Naive thymus-derived CD4-positive, alpha-beta T cell (primary cell): ENCODE measurements around the gene PFKP. TPM values are rescaled to one million over a fixed set of nuclear protein-coding genes. Genes with fewer than 3 reads are reported as not detected.
A peak's percentile ranks its signal among the peaks of the same experiment; 100 is the strongest.

Experiments
- ATAC-seq: fragments of 150-1000 bp; cut with Tn5 transposase; 2 replicates; pipeline ENCODE4 v1.10.0; 2021; ENCODE audit warnings: mild to moderate bottlenecking, moderate library complexity
- CTCF ChIA-PET: fragments of 350-600 bp; sonication (Branson Sonifier 250); formaldehyde crosslinking; loops from one replicate; lab custom pipeline; 2021; ENCODE audit warnings: antibody characterized with exemption; lab: Charles Lee
- POLR2A ChIA-PET: fragments of 350-600 bp; sonication (Branson Sonifier 250); formaldehyde crosslinking; loops from one replicate; lab custom pipeline; 2021; ENCODE audit warnings: antibody characterized with exemption, inconsistent platforms; lab: Charles Lee
- DNase-seq, 9 donors: peaks; one replicate each; pipeline versions ENCODE4 v3.0.0 to v3.0.0-alpha.2; 2020 to 2022; ENCODE audit warnings: mixed read lengths in 1 of 9
- H3K27ac ChIP-seq: one replicate; pipeline ENCODE4 v1.7.0; 2013; ENCODE audit warnings: mild to moderate bottlenecking, low read depth, low read length, moderate library complexity
- H3K27me3 ChIP-seq, 2 donors: one replicate each; pipeline ENCODE4 v1.7.0; 2013; ENCODE audit warnings: low read length in 2 of 2, mild to moderate bottlenecking in 2 of 2, moderate library complexity in 2 of 2; ENCODE audit not compliant: control insufficient read depth in 2 of 2, insufficient read depth in 2 of 2
- H3K36me3 ChIP-seq, 3 experiments: 1 replicate in 2 of 3; 2 replicates in 1 of 3; pipeline ENCODE4 v1.7.0; 2013; ENCODE audit warnings: low read length in 3 of 3, mild to moderate bottlenecking in 3 of 3, moderate library complexity in 1 of 3; ENCODE audit not compliant: insufficient read depth in 3 of 3, control insufficient read depth in 2 of 3
- H3K4me1 ChIP-seq, 2 donors: one replicate each; pipeline ENCODE4 v1.7.0; 2013; ENCODE audit warnings: low read length in 2 of 2, mild to moderate bottlenecking in 2 of 2, moderate library complexity in 1 of 2; ENCODE audit not compliant: control insufficient read depth in 2 of 2, insufficient read depth in 2 of 2
- H3K4me3 ChIP-seq: 2 replicates; pipeline ENCODE4 v1.7.0; 2013; ENCODE audit warnings: mild to moderate bottlenecking, low read length
- H3K9me3 ChIP-seq, 3 experiments: 1 replicate in 2 of 3; 2 replicates in 1 of 3; pipeline ENCODE4 v1.7.0; 2013; ENCODE audit warnings: low read length in 3 of 3; ENCODE audit not compliant: control insufficient read depth in 2 of 3
- H3K27ac Mint-ChIP-seq, 9 donors: one replicate each; pipeline ENCODE4 v1.8.0; 2020 to 2022; ENCODE audit warnings: mixed read lengths in 9 of 9, mild to moderate bottlenecking in 8 of 9, moderate library complexity in 5 of 9, inconsistent platforms in 2 of 9
- H3K27me3 Mint-ChIP-seq, 5 donors: one replicate each; pipeline ENCODE4 v1.8.0; 2021 to 2022; ENCODE audit warnings: mixed read lengths in 5 of 5, mild to moderate bottlenecking in 1 of 5
- H3K36me3 Mint-ChIP-seq, 5 donors: one replicate each; pipeline ENCODE4 v1.8.0; 2020 to 2022; ENCODE audit warnings: mixed read lengths in 5 of 5, mild to moderate bottlenecking in 3 of 5, inconsistent platforms in 1 of 5
- H3K4me1 Mint-ChIP-seq, 7 donors: one replicate each; pipeline ENCODE4 v1.8.0; 2020 to 2022; ENCODE audit warnings: mixed read lengths in 7 of 7, mild to moderate bottlenecking in 3 of 7, inconsistent platforms in 1 of 7
- H3K4me3 Mint-ChIP-seq, 10 donors: one replicate each; pipeline ENCODE4 v1.8.0; 2020 to 2022; ENCODE audit warnings: mild to moderate bottlenecking in 10 of 10, mixed read lengths in 10 of 10, moderate library complexity in 6 of 10, inconsistent platforms in 2 of 10
- H3K9me3 Mint-ChIP-seq, 11 donors: one replicate each; pipeline ENCODE4 v1.8.0; 2020 to 2022; ENCODE audit warnings: mixed read lengths in 11 of 11, mild to moderate bottlenecking in 4 of 11, inconsistent platforms in 1 of 11, moderate library complexity in 1 of 11
- intact Hi-C, 2 donors: fragments of 100-400 bp; cut with micrococcal nuclease; formaldehyde crosslinking; loops; one replicate each; pipeline ENCODE4 v1.15.1; 2023
- polyA plus RNA-seq, 2 donors: library from polyadenylated mRNA; unstranded; fragments of 300-500 nt; fragmentation: Illumina TruSeq; gene quantifications; one replicate each; pipeline ENCODE4 v1.2.3, GENCODE V29; 2021
- total RNA-seq, 6 experiments: library from RNA in 5 of 6; stranded (reverse) in 5 of 6; gene quantifications; 1 replicate in 5 of 6; 2 replicates in 1 of 6; pipeline ENCODE4 v1.2.3 and lab custom pipeline; 2021 to 2026

Gene PFKP
- total and polyA plus RNA-seq, 7 experiments from 2014 or later, result 23.8 to 219 (median 44.9) TPM

GRCh38 chr10:3094609-3095036, 27.3 kb downstream of the PFKP start:
- Histone ChIP-seq H3K9me3 (no peaks in the 10 kb centered on the region), H3K4me1 (peaks cover 0 to 14% of the 10 kb centered on the region in 2 donors), H3K27ac (no peak overlapping the region), H3K36me3 (peaks cover 0 to 10% (median 0%) of the 10 kb centered on the region in 3 experiments), H3K27me3 (no peaks in the 10 kb centered on the region), H3K4me3 (no peak overlapping the region)
- Mint-ChIP-seq H3K4me3 (peak overlapping the region in 2 of 10 donors; percentile 24 to 72), H3K4me1 (peaks cover 36 to 60% (median 41%) of the 10 kb centered on the region in 7 donors), H3K9me3 (no peaks in the 10 kb centered on the region), H3K36me3 (peaks cover 10 to 40% (median 29%) of the 10 kb centered on the region in 5 donors), H3K27me3 (no peaks in the 10 kb centered on the region), H3K27ac (peak overlapping the region in 1 of 9 donors; percentile 89)
- DNase-seq (no peak), ATAC-seq (no peak)
- ChIA-PET CTCF (no interaction called here), POLR2A (no interaction called here)
- intact Hi-C loops, result loop anchor here in 1 of 2 donors (1.0 to 2.0 kb wide), 2 partner anchors 26 to 78 kb away; partner anchors contain the start of gene PITRM1

GRCh38 chr10:3095373-3096139, 28.2 kb downstream of the PFKP start:
- no peaks in the 10 kb centered on the region for H3K27me3 ChIP-seq
- H3K27ac ChIP-seq, result no peak overlapping the region
- Mint-ChIP-seq H3K27me3 (no peaks in the 10 kb centered on the region), H3K27ac (peak overlapping the region in 2 of 9 donors; percentile 34 to 89), H3K36me3 (peaks cover 10 to 46% (median 30%) of the 10 kb centered on the region in 5 donors), H3K9me3 (no peaks in the 10 kb centered on the region), H3K4me1 (peaks cover 34 to 56% (median 40%) of the 10 kb centered on the region in 7 donors), H3K4me3 (peak overlapping the region in 3 of 10 donors; percentile 23 to 72 (median 26))
- H3K36me3 ChIP-seq, result peaks cover 0 to 20% (median 0%) of the 10 kb centered on the region in 3 experiments
- intact Hi-C loops, result loop anchor here in 1 of 2 donors (1.0 to 2.0 kb wide), 2 partner anchors 27 to 77 kb away; partner anchors contain the start of gene PITRM1
- CTCF ChIA-PET, result no interaction called here
- H3K4me1 ChIP-seq, result peaks cover 0 to 14% of the 10 kb centered on the region in 2 donors
- peak in 1 of 9 donors; percentile 50 for DNase-seq
- peak; percentile 85 for ATAC-seq
- POLR2A ChIA-PET, result no interaction called here
- no peaks in the 10 kb centered on the region for H3K9me3 ChIP-seq
- no peak overlapping the region for H3K4me3 ChIP-seq

- no peak overlapping the region for H3K4me3 ChIP-seq
- peaks cover 0 to 11% of the 10 kb centered on the region in 2 donors for H3K4me1 ChIP-seq
- H3K4me3 Mint-ChIP-seq, result peak overlapping the region in 2 of 10 donors; percentile 26 to 72
- no peaks in the 10 kb centered on the region for H3K9me3 ChIP-seq
- H3K36me3 Mint-ChIP-seq, result peaks cover 10 to 45% (median 31%) of the 10 kb centered on the region in 5 donors
- H3K4me1 Mint-ChIP-seq, result peaks cover 32 to 50% (median 40%) of the 10 kb centered on the region in 7 donors
- H3K9me3 Mint-ChIP-seq, result no peaks in the 10 kb centered on the region
- H3K36me3 ChIP-seq, result peaks cover 0 to 26% (median 3%) of the 10 kb centered on the region in 3 experiments
- peak overlapping the region in 1 of 9 donors; percentile 89 for H3K27ac Mint-ChIP-seq
- CTCF ChIA-PET, result no interaction called here
- no peaks in the 10 kb centered on the region for H3K27me3 ChIP-seq
- POLR2A ChIA-PET, result no interaction called here
- no peaks in the 10 kb centered on the region for H3K27me3 Mint-ChIP-seq
- ATAC-seq (peak; percentile 32), DNase-seq (no peak)
- intact Hi-C loops, result no loop called here
- H3K27ac ChIP-seq, result no peak overlapping the region
Measured at GRCh38 chr10:3096149-3096548, 28.8 kb downstream of the PFKP start.

- Histone ChIP-seq H3K4me1 (peaks cover 0 to 7% of the 10 kb centered on the region in 2 donors), H3K27me3 (no peaks in the 10 kb centered on the region), H3K9me3 (no peaks in the 10 kb centered on the region), H3K36me3 (peaks cover 0 to 27% (median 8%) of the 10 kb centered on the region in 3 experiments), H3K4me3 (no peak overlapping the region), H3K27ac (no peak overlapping the region)
- no peaks in the 10 kb centered on the region for H3K9me3 Mint-ChIP-seq
- CTCF ChIA-PET, result no interaction called here
- POLR2A ChIA-PET, result no interaction called here
- peak overlapping the region in 1 of 9 donors; percentile 45 for H3K27ac Mint-ChIP-seq
- peaks cover 26 to 44% (median 33%) of the 10 kb centered on the region in 7 donors for H3K4me1 Mint-ChIP-seq
- H3K4me3 Mint-ChIP-seq, result no peak overlapping the region
- H3K27me3 Mint-ChIP-seq, result no peaks in the 10 kb centered on the region
- DNase-seq (no peak), ATAC-seq (no peak)
- H3K36me3 Mint-ChIP-seq, result peaks cover 10 to 44% (median 30%) of the 10 kb centered on the region in 5 donors
- intact Hi-C loops, result no loop called here
Measured at GRCh38 chr10:3097160-3097559, 29.8 kb downstream of the PFKP start.

GRCh38 chr10:3098689-3099088, 31.3 kb downstream of the PFKP start:
- H3K9me3 ChIP-seq, result no peaks in the 10 kb centered on the region
- no peaks in the 10 kb centered on the region for H3K27me3 ChIP-seq
- peaks cover 0 to 38% (median 8%) of the 10 kb centered on the region in 3 experiments for H3K36me3 ChIP-seq
- H3K4me1 ChIP-seq, result peaks cover 0 to 7% of the 10 kb centered on the region in 2 donors
- no peak overlapping the region for H3K4me3 ChIP-seq
- H3K27ac ChIP-seq, result no peak overlapping the region
- POLR2A ChIA-PET, result no interaction called here
- CTCF ChIA-PET, result no interaction called here
- Mint-ChIP-seq H3K27me3 (no peaks in the 10 kb centered on the region), H3K4me3 (no peak overlapping the region), H3K27ac (no peak overlapping the region), H3K9me3 (no peaks in the 10 kb centered on the region), H3K4me1 (peaks cover 18 to 31% (median 23%) of the 10 kb centered on the region in 7 donors), H3K36me3 (peaks cover 15 to 47% (median 31%) of the 10 kb centered on the region in 5 donors)
- ATAC-seq (no peak), DNase-seq (no peak)
- intact Hi-C loops, result no loop called here

- H3K27me3 ChIP-seq, result no peaks in the 10 kb centered on the region
- ChIA-PET CTCF (no interaction called here), POLR2A (no interaction called here)
- no peak for DNase-seq
- H3K4me1 ChIP-seq, result peaks cover 0 to 7% of the 10 kb centered on the region in 2 donors
- H3K36me3 ChIP-seq, result peaks cover 0 to 46% (median 8%) of the 10 kb centered on the region in 3 experiments
- no peaks in the 10 kb centered on the region for H3K9me3 ChIP-seq
- peaks cover 14 to 23% (median 15%) of the 10 kb centered on the region in 7 donors for H3K4me1 Mint-ChIP-seq
- no peak overlapping the region for H3K27ac Mint-ChIP-seq
- no peaks in the 10 kb centered on the region for H3K9me3 Mint-ChIP-seq
- H3K27ac ChIP-seq, result no peak overlapping the region
- intact Hi-C loops, result no loop called here
- peaks cover 17 to 47% (median 28%) of the 10 kb centered on the region in 5 donors for H3K36me3 Mint-ChIP-seq
- ATAC-seq, result no peak
- no peak overlapping the region for H3K4me3 Mint-ChIP-seq
- H3K4me3 ChIP-seq, result no peak overlapping the region
- H3K27me3 Mint-ChIP-seq, result no peaks in the 10 kb centered on the region
Measured at GRCh38 chr10:3099291-3100092, 32.1 kb downstream of the PFKP start.
